Frontal cortex (tissue), 4 donors: ENCODE measurements around the gene HOXA4. TPM values are rescaled to one million over a fixed set of nuclear protein-coding genes. Genes with fewer than 3 reads are reported as not detected.

Experiments used
- DNase-seq, 2 donors: peaks; one replicate each; pipeline ENCODE4 v3.0.0; 2012; ENCODE audit warnings: low spot score in 2 of 2
- FAIRE-seq: peaks from 2 replicates; lab custom pipeline; 2012; peaks lifted over from hg19 to GRCh38; lab: Jason Lieb, UNC
- total RNA-seq: library from RNA; depleted of rRNA; stranded (reverse); fragments of >200 nt; gene quantifications from one replicate; pipeline ENCODE4 v1.2.3, GENCODE V29; 2014
- donor health status: control.
- donor health status: control.
- donor health status: control.

HOXA4 gene
- total RNA-seq, 1 donor from 2014 or later, result not detected

GRCh38 chr7:27109466-27110185 is 20.9 kb downstream of the HOXA4 start:
- no peak for DNase-seq
- no peak for FAIRE-seq

GRCh38 chr7:27108390-27109127 is 22.0 kb downstream of the HOXA4 start:
- FAIRE-seq (no peak), DNase-seq (no peak)

DNA sequence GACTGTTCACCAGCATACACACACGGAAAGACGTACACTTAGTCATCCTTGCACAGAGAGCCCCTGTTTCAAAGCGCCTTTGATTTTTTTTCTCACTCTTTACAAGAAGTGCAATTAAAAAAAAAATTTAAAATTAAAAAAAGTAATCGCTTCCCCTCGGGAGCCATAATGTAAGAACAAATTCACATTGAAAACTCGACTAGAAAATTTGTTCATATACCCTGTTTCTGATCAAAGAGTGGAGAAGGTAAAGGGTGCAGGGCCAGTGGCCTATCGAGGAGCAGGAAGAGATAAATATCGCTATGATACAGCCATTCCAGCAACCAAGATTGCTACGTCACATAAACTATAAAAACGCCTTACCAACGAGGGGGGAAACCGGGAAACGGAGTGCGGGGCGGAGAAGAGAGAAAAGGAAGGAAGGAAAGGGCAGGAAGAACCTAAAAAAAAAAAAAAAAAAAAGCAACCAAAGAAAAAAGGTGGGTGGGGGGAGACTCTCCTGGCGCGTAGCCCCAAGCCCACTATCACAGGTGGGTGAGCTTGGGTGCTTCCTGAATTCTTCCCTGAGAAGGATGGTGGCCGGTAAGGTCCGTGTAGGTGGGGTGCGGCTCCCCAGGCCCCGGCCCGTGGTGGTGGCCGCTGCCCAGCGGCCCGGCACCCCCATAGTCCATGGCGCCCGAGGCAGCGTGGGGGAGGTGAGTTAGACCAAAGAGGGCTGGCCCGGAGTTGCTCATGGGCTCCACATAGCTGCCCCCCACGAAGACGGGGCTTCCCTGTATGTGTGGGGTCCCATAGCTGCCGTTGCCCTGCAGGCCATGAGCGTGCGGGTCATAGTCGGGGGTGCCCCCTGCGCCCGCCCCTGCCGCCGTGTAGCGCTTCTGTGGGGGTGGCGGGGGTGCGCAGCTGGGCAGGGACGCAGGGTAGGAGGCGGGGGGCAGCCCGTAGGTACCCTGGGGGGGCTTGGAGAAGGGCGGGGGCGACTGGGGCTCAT is 22.9 kb downstream of the HOXA4 start:
- no peak for DNase-seq
- FAIRE-seq, result no peak

GRCh38 chr7:27106901-27107240 is 23.7 kb downstream of the HOXA4 start:
- DNase-seq (no peak), FAIRE-seq (no peak)

DNA sequence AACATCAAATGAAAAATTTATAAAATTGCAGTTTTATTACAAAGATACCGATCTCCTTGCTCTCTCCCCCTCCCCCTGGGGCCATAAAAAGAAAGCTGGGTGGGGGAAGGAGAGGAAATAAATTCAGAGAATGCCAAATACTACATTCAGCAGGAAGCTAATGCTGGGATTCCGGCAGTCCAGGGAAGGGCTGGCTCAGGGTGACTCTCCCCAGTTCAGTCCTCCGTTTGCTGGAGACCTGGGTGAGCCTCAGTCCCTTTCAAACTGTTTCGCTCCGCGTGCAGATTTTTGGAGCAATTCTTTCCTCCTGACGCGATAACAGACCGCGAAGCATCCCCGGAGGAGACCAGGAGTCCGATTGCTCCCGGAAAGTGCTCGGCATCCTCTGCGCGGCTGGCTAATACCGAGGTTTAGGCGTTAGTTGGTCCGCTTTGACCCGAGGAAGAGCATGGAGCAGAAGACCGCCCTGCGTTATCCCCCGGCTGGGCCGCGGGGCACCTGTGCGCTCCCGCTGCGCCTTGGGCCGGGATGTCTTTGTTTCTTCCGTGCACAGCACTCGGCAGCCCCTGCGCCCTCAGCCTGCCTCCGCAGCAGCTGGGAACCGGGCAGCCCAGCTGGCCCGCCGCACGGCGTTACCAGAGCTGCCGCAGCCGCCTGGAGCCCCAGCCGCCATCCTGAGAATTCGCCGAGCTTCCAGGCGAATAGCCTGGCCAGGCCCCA is 24.2 kb downstream of the HOXA4 start:
- no peak for DNase-seq
- no peak for FAIRE-seq

- FAIRE-seq (no peak), DNase-seq (no peak)
Measured at GRCh38 chr7:27105301-27106031, 25.1 kb downstream of the HOXA4 start.

GRCh38 chr7:27104341-27105058 is 26.1 kb downstream of the HOXA4 start:
- DNase-seq (no peak), FAIRE-seq (no peak)

DNA sequence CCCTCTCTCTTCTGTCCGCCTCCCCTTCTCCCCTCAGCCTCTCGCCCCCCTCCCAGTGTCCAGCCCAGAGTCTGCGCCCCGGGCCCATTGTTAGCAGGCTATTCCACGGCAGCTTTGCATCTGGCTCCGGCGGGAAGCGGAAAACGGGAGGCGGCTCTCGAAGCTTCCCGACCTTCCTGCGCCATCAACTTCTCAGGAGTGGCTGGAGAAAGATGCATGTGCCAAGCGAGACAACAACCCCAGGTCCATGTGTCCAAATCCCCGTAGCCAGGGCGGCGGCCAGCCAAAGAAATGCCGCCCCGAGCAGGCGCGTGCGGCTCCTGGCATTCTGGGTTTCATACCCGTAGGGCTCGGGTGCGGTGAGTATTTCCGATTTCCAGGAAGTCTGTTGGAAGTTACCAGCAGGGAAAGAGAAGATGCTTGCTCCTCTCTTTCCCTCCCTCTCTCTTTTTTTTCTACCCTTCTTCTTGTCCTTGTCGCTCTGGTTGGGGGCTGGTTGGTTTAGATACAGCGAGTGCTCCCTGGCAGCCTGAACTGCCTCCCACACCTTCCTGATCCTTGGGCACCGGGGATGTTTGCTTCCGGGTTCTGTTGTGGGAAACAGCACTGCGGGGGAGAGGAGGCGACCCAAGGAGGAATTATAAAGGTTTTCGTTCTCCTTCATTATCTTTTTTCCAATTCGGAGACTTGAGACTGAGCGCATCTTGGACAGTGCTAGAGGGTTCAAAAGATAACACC is 26.9 kb downstream of the HOXA4 start:
- no peak for DNase-seq

DNA sequence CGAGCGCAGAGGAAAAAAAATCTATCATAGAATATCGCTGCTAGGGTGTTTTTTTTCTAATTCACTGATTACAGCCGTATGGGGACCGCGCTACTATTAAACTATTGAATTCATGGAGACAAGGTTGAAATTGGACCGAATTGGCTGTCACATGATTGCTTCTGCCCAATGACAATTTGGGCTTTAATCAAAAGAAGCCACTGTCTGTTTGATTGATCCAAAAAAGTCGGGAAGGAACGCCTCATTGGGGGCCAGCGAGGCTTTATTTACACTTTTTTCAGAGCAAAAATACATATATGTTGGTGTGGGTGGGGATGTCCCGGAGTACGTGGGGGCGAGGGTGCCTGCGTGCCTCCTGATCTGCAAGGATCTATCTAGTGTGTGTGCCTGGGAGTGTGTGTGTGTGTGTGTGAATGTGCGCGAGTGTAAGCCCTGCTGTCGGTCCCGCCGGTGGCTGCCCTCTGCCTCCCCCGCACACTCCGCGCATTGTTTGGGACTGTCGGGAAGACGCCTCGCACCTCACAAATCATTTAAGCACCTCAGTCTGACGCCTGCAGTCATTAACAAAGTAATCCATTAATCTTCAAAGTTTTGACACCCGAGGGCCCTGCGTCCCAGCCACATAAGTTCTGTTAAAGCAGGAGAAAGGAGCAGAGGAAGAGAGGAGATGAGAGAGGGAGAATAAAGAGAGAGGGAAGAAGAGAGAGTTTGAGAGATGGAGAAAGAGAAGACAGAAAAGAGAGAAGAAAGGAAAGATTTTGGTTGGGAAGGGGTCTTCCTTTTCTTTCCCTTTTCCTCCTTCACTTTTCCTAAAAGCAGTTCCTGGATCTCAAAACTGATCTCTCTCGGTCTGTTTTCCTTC is 27.7 kb downstream of the HOXA4 start, which contains the start of gene HOXA2:
Gene HOXA2 (minus strand): TSS at position 103 of the 862 bp plus-strand sequence. CDS start 183 bp downstream, outside the sequence.
- no peak for DNase-seq

More for the DNA sequence above, 26.9 kb downstream of the HOXA4 start:
- no peak for FAIRE-seq

GRCh38 chr7:27101957-27102580 is 28.5 kb downstream of the HOXA4 start:
- DNase-seq (no peak), FAIRE-seq (no peak)

More for the DNA sequence above, 27.7 kb downstream of the HOXA4 start, which contains the start of gene HOXA2:
- no peak for FAIRE-seq

- no peak for FAIRE-seq
- DNase-seq, result no peak
Measured at GRCh38 chr7:27101171-27101956, 29.2 kb downstream of the HOXA4 start.

DNA sequence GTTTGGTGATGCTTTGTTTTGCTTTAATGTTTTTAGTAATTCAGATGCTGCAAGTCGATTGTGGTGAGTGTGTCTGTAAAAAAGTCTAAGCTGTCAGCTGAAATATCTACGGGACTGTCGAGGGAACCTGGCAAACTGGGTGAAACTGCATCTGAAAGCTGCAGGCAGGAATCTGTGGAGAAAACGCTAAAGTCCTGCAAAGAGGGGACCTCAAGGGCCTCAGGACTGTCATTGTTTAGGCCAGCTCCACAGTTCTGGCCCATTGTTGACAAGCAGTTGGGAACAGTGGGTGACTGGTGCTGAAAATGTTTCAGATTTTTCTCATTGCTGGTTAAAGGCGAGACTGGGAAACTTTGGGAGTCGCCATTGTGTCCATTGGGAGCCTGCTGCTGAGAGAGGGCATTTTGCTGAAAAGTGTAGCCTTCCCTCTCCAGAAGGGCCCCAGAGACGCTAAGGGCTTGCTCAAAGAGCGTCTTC is 29.8 kb downstream of the HOXA4 start:
- DNase-seq (no peak), FAIRE-seq (no peak)

- DNase-seq, result no peak
- no peak for FAIRE-seq
Measured at GRCh38 chr7:27099453-27100370, 30.8 kb downstream of the HOXA4 start.
